WTC11 (cell line): ENCODE results near the gene KAT7. TPM values are rescaled to one million over a fixed set of nuclear protein-coding genes. Genes with fewer than 3 reads are reported as not detected.

Experiments used
- ATAC-seq: fragments of 200-7000 bp; cut with Tn5 transposase; 2 replicates; pipeline ENCODE4 v1.10.0; 2021; ENCODE audit warnings: mild to moderate bottlenecking, moderate library complexity
- CTCF ChIA-PET: fragments of 300-600 bp; sonication (Branson Sonifier 250); formaldehyde crosslinking; loops from one replicate; lab custom pipeline; 2021; ENCODE audit warnings: antibody characterized with exemption; lab: Charles Lee
- POLR2A ChIA-PET: fragments of 350-600 bp; sonication (Branson Sonifier 250); formaldehyde crosslinking; loops from one replicate; lab custom pipeline; 2021; ENCODE audit warnings: antibody characterized with exemption; lab: Charles Lee
- DNase-seq: peaks from one replicate; pipeline ENCODE4 v3.0.0; 2021; ENCODE audit warnings: low spot score
- H3K27ac Mint-ChIP-seq: 2 replicates; pipeline ENCODE4 v1.8.0; 2021; ENCODE audit warnings: mixed read lengths
- H3K27me3 Mint-ChIP-seq: 2 replicates; pipeline ENCODE4 v1.8.0; 2021; ENCODE audit warnings: low read depth, mild to moderate bottlenecking, moderate library complexity, mixed read lengths
- H3K36me3 Mint-ChIP-seq: 2 replicates; pipeline ENCODE4 v1.8.0; 2021; ENCODE audit warnings: mixed read lengths
- H3K4me1 Mint-ChIP-seq: 2 replicates; pipeline ENCODE4 v1.8.0; 2022; ENCODE audit warnings: mixed read lengths
- H3K4me3 Mint-ChIP-seq: 2 replicates; pipeline ENCODE4 v1.8.0; 2021; ENCODE audit warnings: mild to moderate bottlenecking, moderate library complexity, mixed read lengths
- H3K9me3 Mint-ChIP-seq: 2 replicates; pipeline ENCODE4 v1.8.0; 2021; ENCODE audit warnings: mixed read lengths
- ELF4 ChIP-seq: sonication (generic); formaldehyde crosslinking; IDR thresholded peaks from 2 replicates; pipeline ENCODE4 v1.8.1; 2022; ENCODE audit warnings: low read depth, mild to moderate bottlenecking, moderate library complexity, missing genetic modification reagents
- ESRRA ChIP-seq: sonication (generic); formaldehyde crosslinking; IDR thresholded peaks from 2 replicates; pipeline ENCODE4 v1.8.1; 2022; ENCODE audit warnings: mild to moderate bottlenecking, missing genetic modification reagents, borderline replicate concordance
- ETV6 ChIP-seq: sonication (generic); formaldehyde crosslinking; IDR thresholded peaks from 2 replicates; pipeline ENCODE4 v1.8.1; 2022; ENCODE audit warnings: mild to moderate bottlenecking, missing genetic modification reagents
- FOXJ3 ChIP-seq: sonication (generic); formaldehyde crosslinking; IDR thresholded peaks from 2 replicates; pipeline ENCODE4 v1.9.0; 2021; ENCODE audit warnings: missing genetic modification reagents, mild to moderate bottlenecking, borderline replicate concordance
- FOXP1 ChIP-seq: sonication (generic); formaldehyde crosslinking; IDR thresholded peaks from 2 replicates; pipeline ENCODE4 v1.8.0; 2022; ENCODE audit warnings: missing genetic modification reagents, mild to moderate bottlenecking, moderate library complexity, borderline replicate concordance
- GABPB1 ChIP-seq: sonication (generic); formaldehyde crosslinking; IDR thresholded peaks from 2 replicates; pipeline ENCODE4 v1.8.1; 2023; ENCODE audit warnings: mild to moderate bottlenecking, missing genetic modification reagents
- IRF2 ChIP-seq: sonication (generic); formaldehyde crosslinking; IDR thresholded peaks from 2 replicates; pipeline ENCODE4 v1.8.0; 2022; ENCODE audit warnings: low read depth, missing genetic modification reagents, borderline replicate concordance
- JAZF1 ChIP-seq: fragments of 250-450 bp; sonication (Bioruptor Pico); IDR thresholded peaks from 2 replicates; pipeline ENCODE4 v1.9.0; 2021; ENCODE audit warnings: moderate library complexity, mild to moderate bottlenecking, inconsistent platforms
- MXD4 ChIP-seq: fragments of 250-450 bp; sonication (Bioruptor Pico); IDR thresholded peaks from 2 replicates; pipeline ENCODE4 v1.8.0; 2021; ENCODE audit warnings: mild to moderate bottlenecking, moderate library complexity, borderline replicate concordance
- NR3C1 ChIP-seq: sonication (generic); formaldehyde crosslinking; conservative IDR thresholded peaks from 2 replicates; pipeline ENCODE4 v1.8.1; 2023; ENCODE audit warnings: low read depth, mild to moderate bottlenecking, missing genetic modification reagents
- RORB ChIP-seq: fragments of 250-450 bp; sonication (Bioruptor Pico); IDR thresholded peaks from 2 replicates; pipeline ENCODE4 v1.9.0; 2021; ENCODE audit warnings: mild to moderate bottlenecking
- SMAD3 ChIP-seq: sonication (generic); formaldehyde crosslinking; IDR thresholded peaks from 2 replicates; pipeline ENCODE4 v1.8.0; 2022; ENCODE audit warnings: missing genetic modification reagents, mild to moderate bottlenecking, borderline replicate concordance
- SOX15 ChIP-seq: fragments of 250-450 bp; sonication (Bioruptor Pico); IDR thresholded peaks from 2 replicates; pipeline ENCODE4 v1.9.0; 2021; ENCODE audit warnings: mild to moderate bottlenecking
- TP53 ChIP-seq: sonication (generic); formaldehyde crosslinking; IDR thresholded peaks from 2 replicates; pipeline ENCODE4 v1.8.1; 2023; ENCODE audit warnings: mild to moderate bottlenecking, missing genetic modification reagents
- ZNF317 ChIP-seq: sonication (generic); formaldehyde crosslinking; IDR thresholded peaks from 2 replicates; pipeline ENCODE4 v1.8.1; 2023; ENCODE audit warnings: low read depth, mild to moderate bottlenecking, moderate library complexity, missing genetic modification reagents, borderline replicate concordance
- total RNA-seq: library from RNA; stranded (reverse); gene quantifications from 3 replicates; pipeline ENCODE4 v1.2.3, GENCODE V29; 2021
- TF ChIP-seq, protein P1 (sequence below): sonication (generic); formaldehyde crosslinking; IDR thresholded peaks from 2 replicates; pipeline ENCODE4 v1.8.1; 2023; ENCODE audit warnings: mild to moderate bottlenecking, missing genetic modification reagents
- TF ChIP-seq, protein P2 (sequence below): fragments of 200-600 bp; IDR thresholded peaks from 2 replicates; pipeline ENCODE4 v1.8.0; 2022; ENCODE audit warnings: antibody characterized with exemption
- TF ChIP-seq, protein P3 (sequence below): sonication (generic); formaldehyde crosslinking; IDR thresholded peaks from 2 replicates; pipeline ENCODE4 v1.8.1; 2022; ENCODE audit warnings: low read depth, mild to moderate bottlenecking, moderate library complexity, missing genetic modification reagents, borderline replicate concordance
- TF ChIP-seq, protein P4 (sequence below): sonication (generic); formaldehyde crosslinking; IDR thresholded peaks from 2 replicates; pipeline ENCODE4 v1.8.0; 2023; ENCODE audit warnings: missing genetic modification reagents, mild to moderate bottlenecking, borderline replicate concordance
- TF ChIP-seq, protein P5 (sequence below): sonication (generic); formaldehyde crosslinking; conservative IDR thresholded peaks from 2 replicates; pipeline ENCODE4 v1.8.1; 2023; ENCODE audit warnings: mild to moderate bottlenecking, low read depth, missing genetic modification reagents, moderate library complexity
- TF ChIP-seq, protein P6 (sequence below): sonication (generic); formaldehyde crosslinking; IDR thresholded peaks from 2 replicates; pipeline ENCODE4 v1.8.0; 2022; ENCODE audit warnings: mild to moderate bottlenecking, missing genetic modification reagents
- TF ChIP-seq, protein P7 (sequence below): sonication (generic); formaldehyde crosslinking; IDR thresholded peaks from 2 replicates; pipeline ENCODE4 v1.8.1; 2022; ENCODE audit warnings: missing genetic modification reagents, borderline replicate concordance

The KAT7 gene
- total RNA-seq, 1 experiment from 2014 or later = 199 TPM

DNA sequence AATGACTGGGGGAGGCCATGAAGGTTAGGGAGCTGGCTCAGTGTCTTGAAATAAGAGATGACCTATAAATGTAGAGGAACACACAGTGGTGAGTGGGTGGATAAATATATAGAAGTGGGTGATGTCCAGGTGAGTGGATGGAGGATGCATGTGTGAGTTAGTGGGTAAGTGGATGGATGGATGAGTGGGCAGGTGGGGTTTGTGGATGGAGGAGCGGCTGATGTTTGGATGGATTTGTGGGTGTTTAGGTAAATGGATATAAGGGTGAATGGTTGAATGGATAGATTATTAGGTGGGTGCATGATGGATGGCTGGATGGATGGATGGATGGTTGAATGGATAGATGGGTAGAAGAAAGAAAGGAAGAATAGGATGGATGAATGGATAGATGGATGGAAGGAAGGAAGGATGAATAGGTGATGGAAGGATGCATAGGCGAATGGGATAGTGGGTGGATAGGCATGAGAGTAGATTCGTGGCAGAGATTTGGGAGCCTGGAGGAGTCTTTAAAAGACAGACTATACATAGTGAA, 78.5 kb downstream of the KAT7 start (continued):
- TF ChIP-seq, protein P1, sequence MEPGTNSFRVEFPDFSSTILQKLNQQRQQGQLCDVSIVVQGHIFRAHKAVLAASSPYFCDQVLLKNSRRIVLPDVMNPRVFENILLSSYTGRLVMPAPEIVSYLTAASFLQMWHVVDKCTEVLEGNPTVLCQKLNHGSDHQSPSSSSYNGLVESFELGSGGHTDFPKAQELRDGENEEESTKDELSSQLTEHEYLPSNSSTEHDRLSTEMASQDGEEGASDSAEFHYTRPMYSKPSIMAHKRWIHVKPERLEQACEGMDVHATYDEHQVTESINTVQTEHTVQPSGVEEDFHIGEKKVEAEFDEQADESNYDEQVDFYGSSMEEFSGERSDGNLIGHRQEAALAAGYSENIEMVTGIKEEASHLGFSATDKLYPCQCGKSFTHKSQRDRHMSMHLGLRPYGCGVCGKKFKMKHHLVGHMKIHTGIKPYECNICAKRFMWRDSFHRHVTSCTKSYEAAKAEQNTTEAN (CRISPR knock-in tag) = no peak
- TF ChIP-seq, protein P2, sequence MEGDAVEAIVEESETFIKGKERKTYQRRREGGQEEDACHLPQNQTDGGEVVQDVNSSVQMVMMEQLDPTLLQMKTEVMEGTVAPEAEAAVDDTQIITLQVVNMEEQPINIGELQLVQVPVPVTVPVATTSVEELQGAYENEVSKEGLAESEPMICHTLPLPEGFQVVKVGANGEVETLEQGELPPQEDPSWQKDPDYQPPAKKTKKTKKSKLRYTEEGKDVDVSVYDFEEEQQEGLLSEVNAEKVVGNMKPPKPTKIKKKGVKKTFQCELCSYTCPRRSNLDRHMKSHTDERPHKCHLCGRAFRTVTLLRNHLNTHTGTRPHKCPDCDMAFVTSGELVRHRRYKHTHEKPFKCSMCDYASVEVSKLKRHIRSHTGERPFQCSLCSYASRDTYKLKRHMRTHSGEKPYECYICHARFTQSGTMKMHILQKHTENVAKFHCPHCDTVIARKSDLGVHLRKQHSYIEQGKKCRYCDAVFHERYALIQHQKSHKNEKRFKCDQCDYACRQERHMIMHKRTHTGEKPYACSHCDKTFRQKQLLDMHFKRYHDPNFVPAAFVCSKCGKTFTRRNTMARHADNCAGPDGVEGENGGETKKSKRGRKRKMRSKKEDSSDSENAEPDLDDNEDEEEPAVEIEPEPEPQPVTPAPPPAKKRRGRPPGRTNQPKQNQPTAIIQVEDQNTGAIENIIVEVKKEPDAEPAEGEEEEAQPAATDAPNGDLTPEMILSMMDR = no peak
- TF ChIP-seq GABPB1 (CRISPR knock-in tag) (no peak), FOXJ3 (no peak), TP53 (no peak), NR3C1 (CRISPR knock-in tag) (no peak), FOXP1 (CRISPR knock-in tag) (no peak), IRF2 (CRISPR knock-in tag) (no peak), ZNF317 (CRISPR knock-in tag) (no peak), ETV6 (CRISPR knock-in tag) (no peak), MXD4 (CRISPR knock-in tag) (no peak), ELF4 (CRISPR knock-in tag) (no peak)
- TF ChIP-seq, protein P3, sequence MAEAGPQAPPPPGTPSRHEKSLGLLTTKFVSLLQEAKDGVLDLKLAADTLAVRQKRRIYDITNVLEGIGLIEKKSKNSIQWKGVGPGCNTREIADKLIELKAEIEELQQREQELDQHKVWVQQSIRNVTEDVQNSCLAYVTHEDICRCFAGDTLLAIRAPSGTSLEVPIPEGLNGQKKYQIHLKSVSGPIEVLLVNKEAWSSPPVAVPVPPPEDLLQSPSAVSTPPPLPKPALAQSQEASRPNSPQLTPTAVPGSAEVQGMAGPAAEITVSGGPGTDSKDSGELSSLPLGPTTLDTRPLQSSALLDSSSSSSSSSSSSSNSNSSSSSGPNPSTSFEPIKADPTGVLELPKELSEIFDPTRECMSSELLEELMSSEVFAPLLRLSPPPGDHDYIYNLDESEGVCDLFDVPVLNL = no peak
- TF ChIP-seq, all 79 proteins: peak for 0

DNA sequence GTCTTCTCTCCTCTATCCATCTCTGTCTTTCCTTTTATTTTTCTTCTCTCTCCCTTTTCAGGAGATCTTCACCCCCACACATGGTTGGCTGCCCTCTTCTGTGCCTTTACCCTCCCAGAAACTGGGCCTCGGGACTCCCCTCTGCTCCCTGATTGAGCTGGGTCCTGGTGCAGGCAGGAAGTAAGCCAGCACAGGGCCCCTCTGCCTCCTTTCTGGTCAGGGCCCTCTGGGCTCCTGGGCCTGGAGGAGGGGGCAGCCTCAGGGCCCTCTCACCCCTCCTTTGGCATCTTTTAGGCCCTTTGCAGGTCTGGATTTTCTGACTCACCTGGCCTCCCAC, 80.5 kb downstream of the KAT7 start:
- H3K27me3 Mint-ChIP-seq = no peaks in the 10 kb centered on the region; the same call in 1 of the 2 replicates
- ChIA-PET CTCF (interaction anchor here (0.8 to 2.0 kb wide), 5 partner anchors 30 to 313 kb away, joined by 3 to 6 read pairs (median 4); partner anchors contain the start of gene DLX3), POLR2A (no interaction called here)
- peaks cover 54% of the 10 kb centered on the region for H3K4me1 Mint-ChIP-seq
- ATAC-seq (no peak), DNase-seq (no peak)
- H3K4me3 Mint-ChIP-seq = no peak overlapping the region
- H3K9me3 Mint-ChIP-seq = no peaks in the 10 kb centered on the region
- H3K36me3 Mint-ChIP-seq = no peaks in the 10 kb centered on the region
- no peak overlapping the region for H3K27ac Mint-ChIP-seq
- TF ChIP-seq, protein P4, sequence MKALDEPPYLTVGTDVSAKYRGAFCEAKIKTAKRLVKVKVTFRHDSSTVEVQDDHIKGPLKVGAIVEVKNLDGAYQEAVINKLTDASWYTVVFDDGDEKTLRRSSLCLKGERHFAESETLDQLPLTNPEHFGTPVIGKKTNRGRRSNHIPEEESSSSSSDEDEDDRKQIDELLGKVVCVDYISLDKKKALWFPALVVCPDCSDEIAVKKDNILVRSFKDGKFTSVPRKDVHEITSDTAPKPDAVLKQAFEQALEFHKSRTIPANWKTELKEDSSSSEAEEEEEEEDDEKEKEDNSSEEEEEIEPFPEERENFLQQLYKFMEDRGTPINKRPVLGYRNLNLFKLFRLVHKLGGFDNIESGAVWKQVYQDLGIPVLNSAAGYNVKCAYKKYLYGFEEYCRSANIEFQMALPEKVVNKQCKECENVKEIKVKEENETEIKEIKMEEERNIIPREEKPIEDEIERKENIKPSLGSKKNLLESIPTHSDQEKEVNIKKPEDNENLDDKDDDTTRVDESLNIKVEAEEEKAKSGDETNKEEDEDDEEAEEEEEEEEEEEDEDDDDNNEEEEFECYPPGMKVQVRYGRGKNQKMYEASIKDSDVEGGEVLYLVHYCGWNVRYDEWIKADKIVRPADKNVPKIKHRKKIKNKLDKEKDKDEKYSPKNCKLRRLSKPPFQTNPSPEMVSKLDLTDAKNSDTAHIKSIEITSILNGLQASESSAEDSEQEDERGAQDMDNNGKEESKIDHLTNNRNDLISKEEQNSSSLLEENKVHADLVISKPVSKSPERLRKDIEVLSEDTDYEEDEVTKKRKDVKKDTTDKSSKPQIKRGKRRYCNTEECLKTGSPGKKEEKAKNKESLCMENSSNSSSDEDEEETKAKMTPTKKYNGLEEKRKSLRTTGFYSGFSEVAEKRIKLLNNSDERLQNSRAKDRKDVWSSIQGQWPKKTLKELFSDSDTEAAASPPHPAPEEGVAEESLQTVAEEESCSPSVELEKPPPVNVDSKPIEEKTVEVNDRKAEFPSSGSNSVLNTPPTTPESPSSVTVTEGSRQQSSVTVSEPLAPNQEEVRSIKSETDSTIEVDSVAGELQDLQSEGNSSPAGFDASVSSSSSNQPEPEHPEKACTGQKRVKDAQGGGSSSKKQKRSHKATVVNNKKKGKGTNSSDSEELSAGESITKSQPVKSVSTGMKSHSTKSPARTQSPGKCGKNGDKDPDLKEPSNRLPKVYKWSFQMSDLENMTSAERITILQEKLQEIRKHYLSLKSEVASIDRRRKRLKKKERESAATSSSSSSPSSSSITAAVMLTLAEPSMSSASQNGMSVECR (CRISPR knock-in tag) = no peak
- TF ChIP-seq, protein P5, sequence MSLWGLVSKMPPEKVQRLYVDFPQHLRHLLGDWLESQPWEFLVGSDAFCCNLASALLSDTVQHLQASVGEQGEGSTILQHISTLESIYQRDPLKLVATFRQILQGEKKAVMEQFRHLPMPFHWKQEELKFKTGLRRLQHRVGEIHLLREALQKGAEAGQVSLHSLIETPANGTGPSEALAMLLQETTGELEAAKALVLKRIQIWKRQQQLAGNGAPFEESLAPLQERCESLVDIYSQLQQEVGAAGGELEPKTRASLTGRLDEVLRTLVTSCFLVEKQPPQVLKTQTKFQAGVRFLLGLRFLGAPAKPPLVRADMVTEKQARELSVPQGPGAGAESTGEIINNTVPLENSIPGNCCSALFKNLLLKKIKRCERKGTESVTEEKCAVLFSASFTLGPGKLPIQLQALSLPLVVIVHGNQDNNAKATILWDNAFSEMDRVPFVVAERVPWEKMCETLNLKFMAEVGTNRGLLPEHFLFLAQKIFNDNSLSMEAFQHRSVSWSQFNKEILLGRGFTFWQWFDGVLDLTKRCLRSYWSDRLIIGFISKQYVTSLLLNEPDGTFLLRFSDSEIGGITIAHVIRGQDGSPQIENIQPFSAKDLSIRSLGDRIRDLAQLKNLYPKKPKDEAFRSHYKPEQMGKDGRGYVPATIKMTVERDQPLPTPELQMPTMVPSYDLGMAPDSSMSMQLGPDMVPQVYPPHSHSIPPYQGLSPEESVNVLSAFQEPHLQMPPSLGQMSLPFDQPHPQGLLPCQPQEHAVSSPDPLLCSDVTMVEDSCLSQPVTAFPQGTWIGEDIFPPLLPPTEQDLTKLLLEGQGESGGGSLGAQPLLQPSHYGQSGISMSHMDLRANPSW (CRISPR knock-in tag) = no peak
- TF ChIP-seq SOX15 (CRISPR knock-in tag) (no peak), JAZF1 (CRISPR knock-in tag) (no peak), SMAD3 (CRISPR knock-in tag) (no peak), ESRRA (CRISPR knock-in tag) (no peak), RORB (no peak)
- TF ChIP-seq, protein P6, sequence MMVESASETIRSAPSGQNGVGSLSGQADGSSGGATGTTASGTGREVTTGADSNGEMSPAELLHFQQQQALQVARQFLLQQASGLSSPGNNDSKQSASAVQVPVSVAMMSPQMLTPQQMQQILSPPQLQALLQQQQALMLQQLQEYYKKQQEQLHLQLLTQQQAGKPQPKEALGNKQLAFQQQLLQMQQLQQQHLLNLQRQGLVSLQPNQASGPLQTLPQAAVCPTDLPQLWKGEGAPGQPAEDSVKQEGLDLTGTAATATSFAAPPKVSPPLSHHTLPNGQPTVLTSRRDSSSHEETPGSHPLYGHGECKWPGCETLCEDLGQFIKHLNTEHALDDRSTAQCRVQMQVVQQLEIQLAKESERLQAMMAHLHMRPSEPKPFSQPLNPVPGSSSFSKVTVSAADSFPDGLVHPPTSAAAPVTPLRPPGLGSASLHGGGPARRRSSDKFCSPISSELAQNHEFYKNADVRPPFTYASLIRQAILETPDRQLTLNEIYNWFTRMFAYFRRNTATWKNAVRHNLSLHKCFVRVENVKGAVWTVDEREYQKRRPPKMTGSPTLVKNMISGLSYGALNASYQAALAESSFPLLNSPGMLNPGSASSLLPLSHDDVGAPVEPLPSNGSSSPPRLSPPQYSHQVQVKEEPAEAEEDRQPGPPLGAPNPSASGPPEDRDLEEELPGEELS = no peak
- TF ChIP-seq, protein P7, sequence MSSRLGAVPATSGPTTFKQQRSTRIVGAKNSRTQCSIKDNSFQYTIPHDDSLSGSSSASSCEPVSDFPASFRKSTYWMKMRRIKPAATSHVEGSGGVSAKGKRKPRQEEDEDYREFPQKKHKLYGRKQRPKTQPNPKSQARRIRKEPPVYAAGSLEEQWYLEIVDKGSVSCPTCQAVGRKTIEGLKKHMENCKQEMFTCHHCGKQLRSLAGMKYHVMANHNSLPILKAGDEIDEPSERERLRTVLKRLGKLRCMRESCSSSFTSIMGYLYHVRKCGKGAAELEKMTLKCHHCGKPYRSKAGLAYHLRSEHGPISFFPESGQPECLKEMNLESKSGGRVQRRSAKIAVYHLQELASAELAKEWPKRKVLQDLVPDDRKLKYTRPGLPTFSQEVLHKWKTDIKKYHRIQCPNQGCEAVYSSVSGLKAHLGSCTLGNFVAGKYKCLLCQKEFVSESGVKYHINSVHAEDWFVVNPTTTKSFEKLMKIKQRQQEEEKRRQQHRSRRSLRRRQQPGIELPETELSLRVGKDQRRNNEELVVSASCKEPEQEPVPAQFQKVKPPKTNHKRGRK (CRISPR knock-in tag) = no peak
